Parathyroid adenoma (tissue), 2 donors: ENCODE measurements around the gene LAGE3.
A peak's percentile ranks its signal among the peaks of the same experiment; 100 is the strongest.

Experiments
- H2AFZ ChIP-seq: fragments of 300-600 bp; sonication (generic); one replicate; pipeline ENCODE4 v1.7.0; 2017; ENCODE audit warnings: antibody characterized with exemption, mild to moderate bottlenecking
- H3K27ac ChIP-seq: fragments of 300-600 bp; sonication (generic); one replicate; pipeline ENCODE4 v1.7.0; 2017
- H3K27me3 ChIP-seq: fragments of 300-600 bp; sonication (generic); one replicate; pipeline ENCODE4 v1.7.0; 2017; ENCODE audit warnings: low read length; ENCODE audit not compliant: control insufficient read depth, insufficient read depth
- H3K36me3 ChIP-seq: fragments of 300-600 bp; sonication (generic); one replicate; pipeline ENCODE4 v1.7.0; 2017; ENCODE audit warnings: low read length; ENCODE audit not compliant: control insufficient read depth, insufficient read depth
- H3K4me1 ChIP-seq: fragments of 300-600 bp; sonication (generic); one replicate; pipeline ENCODE4 v1.7.0; 2017; ENCODE audit warnings: control low read depth
- H3K4me2 ChIP-seq: fragments of 300-600 bp; sonication (generic); one replicate; pipeline ENCODE4 v1.7.0; 2017; ENCODE audit warnings: low read length
- H3K4me3 ChIP-seq: fragments of 300-600 bp; sonication (generic); one replicate; pipeline ENCODE4 v1.7.0; 2017; ENCODE audit warnings: low read depth, low read length
- H3K79me2 ChIP-seq: fragments of 300-600 bp; sonication (generic); one replicate; pipeline ENCODE4 v1.7.0; 2017; ENCODE audit warnings: control low read depth
- H3K9ac ChIP-seq: fragments of 300-600 bp; sonication (generic); one replicate; pipeline ENCODE4 v1.7.0; 2017; ENCODE audit warnings: mild to moderate bottlenecking
- H3K9me3 ChIP-seq: fragments of 300-600 bp; sonication (generic); one replicate; pipeline ENCODE4 v1.7.0; 2017; ENCODE audit warnings: low read length; ENCODE audit not compliant: control insufficient read depth
- CTCF ChIP-seq: fragments of 300-600 bp; sonication (generic); IDR thresholded peaks from one replicate; pipeline ENCODE4 v1.7.0; 2017; ENCODE audit warnings: antibody characterized with exemption, mild to moderate bottlenecking
- donor health status: primary hyperparathyroidism.

The LAGE3 gene

DNA sequence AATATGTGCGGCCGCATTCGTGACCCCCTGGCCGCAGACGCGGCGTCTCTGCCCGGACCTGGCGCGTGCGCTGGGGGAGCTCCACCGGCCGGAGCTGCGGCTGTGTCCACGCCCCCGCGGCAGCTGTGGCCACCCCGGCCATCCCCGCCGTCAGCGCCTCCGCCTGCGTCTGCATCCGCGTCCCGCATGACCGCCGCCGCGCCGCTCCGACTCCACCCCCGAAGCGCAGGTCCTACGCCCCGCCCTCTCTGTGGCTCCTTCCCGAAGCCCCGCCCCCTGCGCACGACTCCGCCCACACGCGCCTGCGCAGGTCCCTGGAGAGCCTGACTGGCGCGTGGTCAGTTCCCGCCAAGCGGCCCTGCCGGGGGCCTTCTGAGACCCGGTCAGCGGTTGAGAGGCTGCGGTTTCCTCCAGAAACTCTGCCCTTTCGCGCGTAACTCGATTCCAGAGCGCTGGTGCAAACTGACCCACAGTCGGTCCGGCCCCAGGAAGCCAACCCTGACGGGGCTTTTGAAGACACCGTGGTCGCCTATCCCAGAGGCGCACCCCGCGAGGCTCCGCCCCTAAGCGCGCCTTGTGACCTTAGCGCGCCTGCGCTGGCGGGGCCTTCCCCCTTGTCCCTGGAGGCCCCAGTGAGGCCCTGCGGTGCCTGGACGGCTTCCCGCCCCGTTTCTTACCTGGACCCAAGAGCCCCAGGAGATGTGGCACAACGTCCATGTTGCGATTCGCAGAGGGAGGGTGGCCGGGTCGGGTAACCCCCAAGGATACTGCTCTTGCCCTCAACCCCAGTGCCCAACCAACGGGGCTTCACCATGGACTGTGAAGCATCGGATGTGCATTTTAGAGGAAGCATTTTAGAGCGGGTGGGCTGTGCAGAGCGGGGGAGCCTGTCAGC is at the start of gene LAGE3:
Gene LAGE3, minus strand, starts transcription at position 554 of the 895 bp plus-strand sequence. Its CDS starts 366 bp downstream, at position 188.
- Histone ChIP-seq H3K27ac (peak within 1 kb of the TSS; percentile 68), H3K4me2 (peak within 1 kb of the TSS; percentile 74), H3K36me3 (no peaks in the 10 kb centered on the region), H3K79me2 (no peaks in the 10 kb centered on the region), H2AFZ (peak within 1 kb of the TSS; percentile 86), H3K4me1 (no peaks in the 10 kb centered on the region), H3K27me3 (no peaks in the 10 kb centered on the region), H3K9me3 (no peaks in the 10 kb centered on the region), H3K4me3 (peak within 1 kb of the TSS; percentile 60), H3K9ac (no peak within 1 kb of the TSS)
- no peak for TF ChIP-seq CTCF

- TF ChIP-seq CTCF, result peak; percentile 40
- H3K4me3 ChIP-seq, result peak overlapping the region; percentile 33
Observed at GRCh38 chrX:154526901-154527675, 48.0 kb upstream of the LAGE3 start.

DNA sequence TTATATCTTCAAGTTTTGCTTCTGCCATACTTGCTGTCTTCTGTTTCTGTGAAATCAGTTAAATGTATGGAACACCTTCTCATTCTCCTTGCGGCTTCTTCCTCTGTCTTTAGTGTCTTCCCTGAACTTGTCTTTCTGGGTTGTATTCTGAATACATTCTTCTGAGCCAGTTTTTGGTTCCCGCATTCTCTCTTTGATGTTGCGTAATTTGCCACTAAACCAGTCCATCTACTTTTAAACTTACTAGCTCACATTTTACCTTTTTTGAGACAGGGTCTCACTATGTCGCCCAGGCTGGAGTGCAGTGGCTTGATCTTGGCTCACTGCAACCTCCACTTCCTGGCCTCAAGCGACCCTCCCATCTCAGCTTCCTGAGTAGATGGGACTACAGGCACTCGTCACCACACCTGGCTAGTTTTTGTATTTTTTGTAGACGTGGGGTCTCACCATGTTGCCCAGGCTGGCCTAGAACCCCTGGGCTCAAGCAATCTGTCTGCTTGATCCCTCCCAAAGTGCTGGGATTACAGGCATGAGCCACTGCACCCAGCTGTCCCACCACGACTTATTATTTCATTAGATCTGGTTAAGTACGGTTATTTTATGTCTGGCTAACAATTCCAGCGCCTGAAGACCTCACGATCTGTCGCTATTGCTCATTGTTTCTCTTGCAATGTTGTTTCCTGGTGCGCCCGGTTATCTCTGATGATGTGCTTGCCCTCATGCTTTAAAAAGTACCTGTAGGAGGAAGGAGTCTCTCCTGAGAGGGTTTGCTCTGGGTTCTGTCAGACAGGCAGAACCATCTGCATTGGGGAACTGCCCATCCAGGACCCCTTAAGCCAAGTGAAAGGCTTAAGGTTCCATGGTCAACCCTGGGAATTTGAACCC is 46.8 kb upstream of the LAGE3 start:
- no peak for TF ChIP-seq CTCF
- H3K79me2 ChIP-seq, result no peaks in the 10 kb centered on the region
- no peak overlapping the region for H3K9ac ChIP-seq
- H2AFZ ChIP-seq, result no peak overlapping the region
- H3K27ac ChIP-seq, result no peak overlapping the region
- no peaks in the 10 kb centered on the region for H3K9me3 ChIP-seq
- no peak overlapping the region for H3K4me2 ChIP-seq
- H3K36me3 ChIP-seq, result no peaks in the 10 kb centered on the region
- H3K4me3 ChIP-seq, result no peak overlapping the region
- peaks cover 3% of the 10 kb centered on the region for H3K4me1 ChIP-seq
- no peaks in the 10 kb centered on the region for H3K27me3 ChIP-seq

More at GRCh38 chrX:154526901-154527675, 48.0 kb upstream of the LAGE3 start:
- Histone ChIP-seq H3K27me3 (no peaks in the 10 kb centered on the region), H3K9me3 (no peaks in the 10 kb centered on the region), H3K4me1 (peaks cover 3% of the 10 kb centered on the region), H2AFZ (peak overlapping the region; percentile 83), H3K4me2 (peak overlapping the region; percentile 52), H3K9ac (no peak overlapping the region), H3K79me2 (no peaks in the 10 kb centered on the region), H3K36me3 (no peaks in the 10 kb centered on the region), H3K27ac (peak overlapping the region; percentile 39)

DNA sequence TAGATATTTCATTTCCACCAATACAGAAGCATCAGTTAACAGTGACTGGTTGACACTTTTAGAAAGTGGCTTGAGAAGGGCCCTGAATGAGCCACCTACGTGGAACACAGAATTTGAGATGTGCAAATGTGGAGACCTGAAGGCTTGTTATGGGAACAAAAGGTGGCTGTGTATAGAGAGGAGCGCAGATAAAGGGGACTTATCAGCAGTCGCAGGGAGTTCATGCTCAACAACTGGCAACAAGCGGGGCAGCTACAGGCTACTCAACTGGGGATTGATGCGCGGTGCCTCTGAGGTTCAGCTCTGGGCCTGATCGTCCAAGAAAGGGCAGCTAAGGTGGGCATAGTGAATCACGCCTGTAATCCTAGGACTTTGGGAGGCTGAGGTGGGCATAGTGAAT is 40.3 kb upstream of the LAGE3 start:
- no peak overlapping the region for H3K27ac ChIP-seq
- no peaks in the 10 kb centered on the region for H3K79me2 ChIP-seq
- no peaks in the 10 kb centered on the region for H3K36me3 ChIP-seq
- no peaks in the 10 kb centered on the region for H3K9me3 ChIP-seq
- H3K27me3 ChIP-seq, result no peaks in the 10 kb centered on the region
- H3K9ac ChIP-seq, result no peak overlapping the region
- H3K4me2 ChIP-seq, result no peak overlapping the region
- no peak for TF ChIP-seq CTCF
- H2AFZ ChIP-seq, result no peak overlapping the region
- no peak overlapping the region for H3K4me3 ChIP-seq
- peaks cover 4% of the 10 kb centered on the region for H3K4me1 ChIP-seq
